Transverse colon (tissue), 4 donors: ENCODE results near the gene SGMS2.

Experiments used
- EP300 ChIP-seq: sonication (generic); formaldehyde crosslinking; IDR thresholded peaks from one replicate; pipeline ENCODE4 v1.6.1; 2017; ENCODE audit warnings: antibody characterized with exemption, low read depth
- POLR2A ChIP-seq: fragments of 450-650 bp; IDR thresholded peaks from one replicate; pipeline ENCODE4 v1.6.1; 2016; ENCODE audit warnings: antibody characterized with exemption, mild to moderate bottlenecking, moderate library complexity
- POLR2AphosphoS5 ChIP-seq, 3 donors: sonication (generic); formaldehyde crosslinking; IDR thresholded peaks; one replicate each; pipeline ENCODE4 v1.6.1; 2016; ENCODE audit warnings: antibody characterized with exemption in 3 of 3
- TF ChIP-seq, protein P1 (sequence below), 5 experiments: fragments of 200-600 bp in 3 of 5; fragments of 450-650 bp in 2 of 5; sonication (generic) in 3 of 5; IDR thresholded peaks; 1 replicate in 2 of 5; 2 replicates in 3 of 5; pipeline ENCODE4 v1.5.1; 2016 to 2017; ENCODE audit warnings: antibody characterized with exemption in 5 of 5, inconsistent platforms in 3 of 5, mild to moderate bottlenecking in 2 of 5, moderate library complexity in 1 of 5

DNA sequence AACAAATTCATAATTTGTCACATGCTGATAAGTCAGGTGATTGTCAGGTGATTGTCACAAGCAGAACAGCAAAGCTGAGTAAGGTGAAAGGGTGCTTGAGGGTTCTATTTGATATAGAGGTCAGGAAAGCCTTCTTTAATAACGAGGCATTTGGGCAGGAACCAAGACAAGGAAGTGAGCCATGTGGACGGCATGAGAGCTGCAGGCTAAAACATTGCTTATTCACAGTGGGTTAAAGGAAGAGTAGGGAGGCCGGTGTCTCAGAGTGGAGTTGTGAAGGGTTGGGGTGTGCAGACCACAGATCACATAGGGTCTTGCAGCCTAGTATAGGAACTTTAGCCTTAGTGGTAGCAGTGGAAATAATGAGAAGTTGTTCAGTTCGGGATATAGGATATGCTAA is 75.3 kb downstream of the SGMS2 start:
- TF ChIP-seq, protein P1, sequence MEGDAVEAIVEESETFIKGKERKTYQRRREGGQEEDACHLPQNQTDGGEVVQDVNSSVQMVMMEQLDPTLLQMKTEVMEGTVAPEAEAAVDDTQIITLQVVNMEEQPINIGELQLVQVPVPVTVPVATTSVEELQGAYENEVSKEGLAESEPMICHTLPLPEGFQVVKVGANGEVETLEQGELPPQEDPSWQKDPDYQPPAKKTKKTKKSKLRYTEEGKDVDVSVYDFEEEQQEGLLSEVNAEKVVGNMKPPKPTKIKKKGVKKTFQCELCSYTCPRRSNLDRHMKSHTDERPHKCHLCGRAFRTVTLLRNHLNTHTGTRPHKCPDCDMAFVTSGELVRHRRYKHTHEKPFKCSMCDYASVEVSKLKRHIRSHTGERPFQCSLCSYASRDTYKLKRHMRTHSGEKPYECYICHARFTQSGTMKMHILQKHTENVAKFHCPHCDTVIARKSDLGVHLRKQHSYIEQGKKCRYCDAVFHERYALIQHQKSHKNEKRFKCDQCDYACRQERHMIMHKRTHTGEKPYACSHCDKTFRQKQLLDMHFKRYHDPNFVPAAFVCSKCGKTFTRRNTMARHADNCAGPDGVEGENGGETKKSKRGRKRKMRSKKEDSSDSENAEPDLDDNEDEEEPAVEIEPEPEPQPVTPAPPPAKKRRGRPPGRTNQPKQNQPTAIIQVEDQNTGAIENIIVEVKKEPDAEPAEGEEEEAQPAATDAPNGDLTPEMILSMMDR (IDR thresholded peaks at IDR 0.05): no peak
- TF ChIP-seq POLR2AphosphoS5 (IDR thresholded peaks at IDR 0.05) (no peak), EP300 (no peak), POLR2A (no peak)
